ENCODE measurements around the gene FILIP1L.

GRCh38 chr3:100102757-100103156 is 11.5 kb downstream of the FILIP1L start:
- TF ChIP-seq WIZ (CRISPR knock-in tag; IDR thresholded peaks at IDR 0.05) (no peak), CTCF (CRISPR knock-in tag; IDR thresholded peaks at IDR 0.05) (no peak), MAFG (CRISPR knock-in tag; IDR thresholded peaks at IDR 0.05) (no peak), E2F5 (CRISPR knock-in tag; conservative IDR thresholded peaks at IDR 0.05) (no peak), HNF1A (IDR thresholded peaks at IDR 0.05; ENCODE audit: low read depth) (no peak), HNF1A (CRISPR knock-in tag; IDR thresholded peaks at IDR 0.05; ENCODE audit: borderline replicate concordance) (no peak), RBM39 (IDR thresholded peaks at IDR 0.05; ENCODE audit: low read depth, low read length, poor library complexity, severe bottlenecking) (no peak), NFKBIZ (CRISPR knock-in tag; IDR thresholded peaks at IDR 0.05) (no peak), POLR2A (IDR thresholded peaks at IDR 0.05; ENCODE audit: insufficient read depth in 1 of 2, low read depth in 2 of 2, low read length in 2 of 2) (no peak)

Data from HepG2 (cell line).